Activated naive CD4-positive, alpha-beta T cell treated with anti-CD3 and anti-CD28 coated beads, Interleukin-2, amount 50 U/mL, for 24 hours (primary cell): ENCODE results near the gene FBLN1.
"Not testable (repeated sequence)": the region's sequence is repeated elsewhere in the genome, so short reads cannot be mapped to it uniquely, and the experiment has no call there.

ENCODE experiments used
- H3K27ac Mint-ChIP-seq: one replicate; pipeline ENCODE4 v1.8.0; 2021; ENCODE audit warnings: mild to moderate bottlenecking, mixed read lengths
- H3K27me3 Mint-ChIP-seq: one replicate; pipeline ENCODE4 v1.8.0; 2021; ENCODE audit warnings: mixed read lengths
- H3K36me3 Mint-ChIP-seq: one replicate; pipeline ENCODE4 v1.8.0; 2021; ENCODE audit warnings: mixed read lengths
- H3K4me1 Mint-ChIP-seq: one replicate; pipeline ENCODE4 v1.8.0; 2021; ENCODE audit warnings: mixed read lengths
- H3K4me3 Mint-ChIP-seq: one replicate; pipeline ENCODE4 v1.8.0; 2021; ENCODE audit warnings: mild to moderate bottlenecking, mixed read lengths
- H3K9me3 Mint-ChIP-seq: one replicate; pipeline ENCODE4 v1.8.0; 2021; ENCODE audit warnings: mixed read lengths

Gene FBLN1

DNA sequence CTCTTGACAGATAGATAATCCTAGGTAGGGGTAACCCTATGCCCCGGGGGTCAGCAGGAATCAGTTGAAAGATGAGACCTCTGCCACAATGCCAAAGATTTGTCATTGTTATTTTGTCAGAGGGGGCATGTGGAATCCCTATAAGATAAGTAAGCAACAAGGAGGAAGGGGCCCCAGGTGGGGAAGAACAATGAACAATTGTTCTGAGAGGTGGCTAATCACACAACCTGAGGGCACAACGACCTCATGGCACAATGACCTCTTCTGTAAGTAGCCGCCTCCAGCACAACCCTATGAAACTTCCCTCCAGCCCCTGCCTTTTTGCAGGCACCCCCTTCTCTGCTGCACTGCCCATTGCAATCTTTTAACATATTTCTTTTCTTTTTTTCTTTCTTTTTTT lies 11.8 kb upstream of the FBLN1 start:
- H3K4me1 Mint-ChIP-seq = no peaks in the 10 kb centered on the region
- peaks cover 12% of the 10 kb centered on the region for H3K27me3 Mint-ChIP-seq

GRCh38 chr22:45491841-45492240 lies 10.8 kb upstream of the FBLN1 start:
- H3K4me1 Mint-ChIP-seq = no peaks in the 10 kb centered on the region
- H3K4me3 Mint-ChIP-seq = no peak overlapping the region
- peaks cover 14% of the 10 kb centered on the region for H3K27me3 Mint-ChIP-seq
- no peaks in the 10 kb centered on the region for H3K36me3 Mint-ChIP-seq
- H3K27ac Mint-ChIP-seq = no peak overlapping the region
- H3K9me3 Mint-ChIP-seq = no peaks in the 10 kb centered on the region

More for the DNA sequence above, 11.8 kb upstream of the FBLN1 start:
- Mint-ChIP-seq H3K36me3 (no peaks in the 10 kb centered on the region), H3K27ac (no peak overlapping the region), H3K9me3 (no peaks in the 10 kb centered on the region), H3K4me3 (no peak overlapping the region)

DNA sequence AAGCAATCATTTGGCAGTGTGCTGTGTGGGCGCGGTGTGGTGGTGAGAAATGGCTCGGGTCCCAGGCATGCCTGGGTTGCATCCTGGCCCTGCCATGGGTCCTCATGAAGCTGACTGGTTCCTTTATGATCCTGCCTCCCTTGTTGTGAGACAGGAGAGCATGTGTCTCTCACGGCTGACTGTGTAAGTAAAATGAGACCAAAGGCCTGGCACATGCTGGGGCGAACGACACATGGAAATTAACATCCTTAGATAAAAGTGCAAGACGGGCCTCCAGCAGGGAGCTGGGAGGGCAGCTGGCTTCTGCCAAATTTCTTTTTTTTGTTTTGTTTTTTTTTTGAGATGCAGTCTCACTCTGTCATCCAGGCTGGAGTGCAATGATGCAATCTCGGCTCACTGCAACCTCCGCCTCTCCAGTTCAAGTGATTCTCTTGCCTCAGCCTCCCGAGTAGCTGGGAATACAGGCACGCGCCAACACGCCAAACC lies 9.4 kb upstream of the FBLN1 start:
- Mint-ChIP-seq H3K4me1 (no peaks in the 10 kb centered on the region), H3K4me3 (no peak overlapping the region), H3K9me3 (no peaks in the 10 kb centered on the region), H3K36me3 (no peaks in the 10 kb centered on the region), H3K27ac (no peak overlapping the region), H3K27me3 (peaks cover 15% of the 10 kb centered on the region)

GRCh38 chr22:45494306-45494705 lies 8.4 kb upstream of the FBLN1 start:
- peaks cover 15% of the 10 kb centered on the region for H3K27me3 Mint-ChIP-seq
- H3K36me3 Mint-ChIP-seq = not testable (repeated sequence)

GRCh38 chr22:45495616-45496015 lies 7.1 kb upstream of the FBLN1 start:
- not testable (repeated sequence) for H3K36me3 Mint-ChIP-seq, H3K4me3 Mint-ChIP-seq, H3K9me3 Mint-ChIP-seq, H3K4me1 Mint-ChIP-seq, H3K27ac Mint-ChIP-seq
- H3K27me3 Mint-ChIP-seq = peaks cover 18% of the 10 kb centered on the region

More at GRCh38 chr22:45494306-45494705, 8.4 kb upstream of the FBLN1 start:
- H3K27ac Mint-ChIP-seq, H3K4me1 Mint-ChIP-seq, H3K4me3 Mint-ChIP-seq, H3K9me3 Mint-ChIP-seq: not testable (repeated sequence)

- peaks cover 23% of the 10 kb centered on the region for H3K27me3 Mint-ChIP-seq
- no peaks in the 10 kb centered on the region for H3K4me1 Mint-ChIP-seq
- H3K9me3 Mint-ChIP-seq = no peaks in the 10 kb centered on the region
- H3K4me3 Mint-ChIP-seq = no peak overlapping the region
- H3K27ac Mint-ChIP-seq = no peak overlapping the region
- H3K36me3 Mint-ChIP-seq = no peaks in the 10 kb centered on the region
These were observed 6.2 kb upstream of the FBLN1 start for GRCh38 chr22:45496451-45496941.

DNA sequence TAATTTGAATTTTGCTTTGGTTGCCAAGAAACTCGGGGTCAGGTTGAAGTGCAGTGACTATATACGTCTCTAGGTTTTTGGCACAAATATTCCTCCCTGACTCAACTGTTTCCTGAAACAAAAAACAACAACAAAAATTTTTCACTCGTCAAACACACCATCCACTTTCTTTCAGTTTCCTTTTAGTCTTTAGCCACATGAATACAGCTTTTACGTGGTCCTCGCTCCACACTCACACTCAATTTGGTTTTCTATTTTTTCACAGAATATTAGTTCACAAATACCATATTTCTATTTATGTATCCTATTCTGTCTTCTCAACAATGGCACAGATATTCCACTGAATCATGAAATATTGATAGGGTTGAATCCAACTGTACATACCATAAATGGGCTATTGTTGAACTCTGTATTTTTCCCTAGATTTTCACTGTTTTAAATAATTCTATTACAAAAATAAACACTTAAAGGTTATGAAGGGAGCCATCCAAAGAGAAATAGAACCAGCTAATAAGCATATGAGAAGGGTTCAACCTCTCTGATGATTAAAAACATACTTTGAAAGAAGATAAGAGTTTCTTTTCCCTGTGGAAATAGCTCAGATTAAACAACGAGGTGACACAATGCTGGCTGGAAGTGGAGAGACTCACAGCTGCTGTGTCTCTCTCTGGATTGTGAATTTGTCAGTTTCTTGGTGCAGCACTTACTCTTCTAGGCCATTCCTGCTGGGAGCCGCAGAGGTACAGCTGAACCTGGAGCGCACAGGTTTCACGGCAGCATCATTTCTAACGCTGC lies 5.1 kb upstream of the FBLN1 start:
- H3K27ac Mint-ChIP-seq = no peak overlapping the region
- peaks cover 24% of the 10 kb centered on the region for H3K27me3 Mint-ChIP-seq
- H3K4me3 Mint-ChIP-seq = no peak overlapping the region
- H3K9me3 Mint-ChIP-seq = no peaks in the 10 kb centered on the region
- H3K36me3 Mint-ChIP-seq = no peaks in the 10 kb centered on the region
- no peaks in the 10 kb centered on the region for H3K4me1 Mint-ChIP-seq

GRCh38 chr22:45499746-45500145 lies 2.9 kb upstream of the FBLN1 start:
- Mint-ChIP-seq H3K27ac (no peak overlapping the region), H3K4me1 (no peaks in the 10 kb centered on the region), H3K36me3 (no peaks in the 10 kb centered on the region), H3K27me3 (peaks cover 32% of the 10 kb centered on the region), H3K4me3 (no peak overlapping the region), H3K9me3 (no peaks in the 10 kb centered on the region)

DNA sequence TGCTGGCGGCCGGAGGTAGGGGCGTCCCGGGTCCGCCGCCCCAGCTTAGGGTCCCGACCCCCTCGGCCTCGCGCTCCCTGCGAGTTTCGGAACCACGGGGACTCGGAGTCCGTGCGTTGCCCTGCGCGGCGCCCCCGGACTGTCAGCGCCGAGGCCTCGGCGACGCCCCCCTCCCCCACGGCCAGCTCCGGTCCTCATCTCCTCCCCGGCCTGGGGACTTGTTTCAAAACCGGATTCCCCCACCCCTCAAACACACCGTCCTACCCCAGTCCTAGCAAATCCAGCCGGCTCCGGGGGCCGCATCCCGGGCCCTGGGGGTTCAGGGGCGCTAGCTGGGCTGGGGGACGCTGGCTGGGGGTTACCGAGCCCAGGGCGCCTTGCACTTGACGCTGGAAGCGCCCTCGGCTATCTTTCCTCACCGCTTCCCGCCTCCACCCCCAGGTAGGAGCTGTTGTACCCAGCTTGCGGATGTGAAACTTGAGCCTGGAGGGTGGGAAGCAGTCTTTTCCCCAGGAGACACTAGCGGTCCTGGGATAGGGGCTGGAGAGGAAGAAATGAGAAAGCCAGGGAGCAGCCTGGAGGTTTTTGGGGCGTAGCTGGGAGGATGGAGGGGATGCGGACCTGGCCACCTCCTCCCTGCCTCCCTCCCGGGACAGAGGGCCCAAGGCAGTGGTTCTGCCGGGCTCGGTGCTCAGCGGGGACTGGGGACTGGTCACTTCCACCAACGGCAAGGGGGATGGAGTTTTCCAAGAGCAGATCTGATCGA lies 550 bp downstream of the FBLN1 start:
- Mint-ChIP-seq H3K27me3 (peaks cover 36% of the 10 kb centered on the region), H3K27ac (no peak overlapping the region), H3K36me3 (no peaks in the 10 kb centered on the region), H3K4me3 (peak overlapping the region; percentile 11), H3K9me3 (no peaks in the 10 kb centered on the region), H3K4me1 (no peaks in the 10 kb centered on the region)

DNA sequence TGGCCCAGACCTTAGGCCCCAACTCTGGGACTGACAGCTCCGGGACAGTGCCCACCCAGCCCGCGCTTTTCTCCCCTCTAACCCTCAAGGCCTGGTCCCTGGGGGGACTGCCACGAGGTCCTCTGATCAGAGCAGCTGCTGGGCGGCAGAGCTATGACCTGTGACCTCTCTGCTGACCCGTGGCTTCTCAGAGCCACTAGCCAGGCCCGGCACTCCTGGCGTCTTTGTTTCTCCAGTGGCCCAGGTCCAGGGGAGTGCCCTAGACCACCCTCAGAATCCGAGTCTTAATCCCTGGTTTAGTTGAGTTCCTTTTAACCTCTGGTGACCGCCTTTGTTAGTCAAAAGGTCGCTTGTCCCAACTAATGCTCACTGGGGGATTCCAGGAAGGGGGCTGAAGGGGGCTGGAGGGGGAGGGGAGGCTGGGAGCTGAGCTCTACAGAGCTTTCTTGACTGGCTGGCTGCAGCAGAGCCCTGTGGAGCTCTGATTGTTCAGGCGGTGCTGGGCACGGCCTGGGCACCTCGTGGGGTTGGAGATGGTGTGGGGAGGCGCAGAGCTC lies 1.2 kb downstream of the FBLN1 start:
- H3K36me3 Mint-ChIP-seq = no peaks in the 10 kb centered on the region
- peaks cover 38% of the 10 kb centered on the region for H3K27me3 Mint-ChIP-seq
- no peaks in the 10 kb centered on the region for H3K9me3 Mint-ChIP-seq
- H3K27ac Mint-ChIP-seq = no peak overlapping the region
- H3K4me1 Mint-ChIP-seq = no peaks in the 10 kb centered on the region
- no peak overlapping the region for H3K4me3 Mint-ChIP-seq

- Mint-ChIP-seq H3K9me3 (no peaks in the 10 kb centered on the region), H3K27me3 (peaks cover 38% of the 10 kb centered on the region), H3K4me3 (no peak overlapping the region), H3K36me3 (no peaks in the 10 kb centered on the region), H3K4me1 (no peaks in the 10 kb centered on the region), H3K27ac (no peak overlapping the region)
These were observed 2.0 kb downstream of the FBLN1 start for GRCh38 chr22:45504373-45505341.

- Mint-ChIP-seq H3K27ac (no peak overlapping the region), H3K4me3 (no peak overlapping the region), H3K9me3 (no peaks in the 10 kb centered on the region), H3K36me3 (no peaks in the 10 kb centered on the region), H3K27me3 (peaks cover 27% of the 10 kb centered on the region), H3K4me1 (no peaks in the 10 kb centered on the region)
These were observed 3.5 kb downstream of the FBLN1 start for GRCh38 chr22:45505991-45506747.

DNA sequence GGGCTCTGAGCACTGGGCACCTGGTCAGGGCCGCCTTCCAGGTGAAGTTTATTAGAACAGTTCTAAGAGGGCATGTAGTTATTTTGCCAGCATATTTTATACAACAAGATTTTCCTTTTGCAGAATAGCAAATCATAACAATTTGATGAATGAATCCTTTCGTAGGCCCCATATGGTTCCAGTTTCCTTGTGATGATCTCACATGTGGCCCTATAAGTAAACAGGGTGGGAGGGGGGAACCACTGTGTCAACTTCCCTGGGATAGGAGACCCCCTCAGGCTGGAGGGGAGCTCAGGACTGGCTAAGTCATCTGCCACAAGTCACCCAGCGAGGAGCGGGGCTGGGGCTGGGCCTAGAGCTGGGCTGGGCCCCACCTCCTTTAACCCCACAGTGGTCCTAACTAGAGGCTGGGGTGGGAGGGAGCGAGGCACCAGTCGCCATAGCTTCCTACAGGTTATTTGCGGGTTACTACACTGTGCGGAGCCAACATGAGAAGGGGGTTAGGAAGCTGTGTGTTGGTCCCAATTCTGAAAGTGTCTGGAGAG lies 4.2 kb downstream of the FBLN1 start:
- peaks cover 24% of the 10 kb centered on the region for H3K27me3 Mint-ChIP-seq
- H3K27ac Mint-ChIP-seq = no peak overlapping the region
- H3K9me3 Mint-ChIP-seq = no peaks in the 10 kb centered on the region

DNA sequence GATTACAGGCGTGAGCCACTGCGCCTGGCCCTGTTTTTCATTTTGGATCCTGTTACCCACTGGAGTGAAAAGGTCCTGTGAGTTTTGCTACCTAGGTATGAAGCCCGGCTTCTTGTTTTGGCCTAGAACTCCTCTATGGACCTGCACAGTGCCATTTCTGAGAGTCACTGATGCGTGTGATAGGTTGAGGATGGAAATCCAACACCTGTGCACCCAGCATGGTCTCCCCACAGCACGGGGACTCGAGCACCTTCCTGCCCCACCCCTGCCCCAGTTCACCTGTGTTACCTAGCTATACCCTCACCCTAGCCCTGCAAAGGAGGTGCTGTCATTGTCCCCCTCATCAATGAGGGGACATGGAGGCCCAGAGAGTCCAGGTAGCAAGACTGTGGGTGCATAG lies 5.1 kb downstream of the FBLN1 start:
- Mint-ChIP-seq H3K4me3 (no peak overlapping the region), H3K27me3 (peaks cover 22% of the 10 kb centered on the region), H3K27ac (no peak overlapping the region), H3K4me1 (no peaks in the 10 kb centered on the region), H3K9me3 (no peaks in the 10 kb centered on the region), H3K36me3 (no peaks in the 10 kb centered on the region)

More for the DNA sequence above, 4.2 kb downstream of the FBLN1 start:
- Mint-ChIP-seq H3K4me1 (no peaks in the 10 kb centered on the region), H3K4me3 (no peak overlapping the region), H3K36me3 (no peaks in the 10 kb centered on the region)
